ENCODE results near the gene PLIN3.
"Not testable (repeated sequence)": the region's sequence is repeated elsewhere in the genome, so short reads cannot be mapped to it uniquely, and the experiment has no call there.

The PLIN3 gene, protein sequence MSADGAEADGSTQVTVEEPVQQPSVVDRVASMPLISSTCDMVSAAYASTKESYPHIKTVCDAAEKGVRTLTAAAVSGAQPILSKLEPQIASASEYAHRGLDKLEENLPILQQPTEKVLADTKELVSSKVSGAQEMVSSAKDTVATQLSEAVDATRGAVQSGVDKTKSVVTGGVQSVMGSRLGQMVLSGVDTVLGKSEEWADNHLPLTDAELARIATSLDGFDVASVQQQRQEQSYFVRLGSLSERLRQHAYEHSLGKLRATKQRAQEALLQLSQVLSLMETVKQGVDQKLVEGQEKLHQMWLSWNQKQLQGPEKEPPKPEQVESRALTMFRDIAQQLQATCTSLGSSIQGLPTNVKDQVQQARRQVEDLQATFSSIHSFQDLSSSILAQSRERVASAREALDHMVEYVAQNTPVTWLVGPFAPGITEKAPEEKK
- total RNA-seq = 98.8 to 179 (median 125) reads per million in 17 experiments

DNA sequence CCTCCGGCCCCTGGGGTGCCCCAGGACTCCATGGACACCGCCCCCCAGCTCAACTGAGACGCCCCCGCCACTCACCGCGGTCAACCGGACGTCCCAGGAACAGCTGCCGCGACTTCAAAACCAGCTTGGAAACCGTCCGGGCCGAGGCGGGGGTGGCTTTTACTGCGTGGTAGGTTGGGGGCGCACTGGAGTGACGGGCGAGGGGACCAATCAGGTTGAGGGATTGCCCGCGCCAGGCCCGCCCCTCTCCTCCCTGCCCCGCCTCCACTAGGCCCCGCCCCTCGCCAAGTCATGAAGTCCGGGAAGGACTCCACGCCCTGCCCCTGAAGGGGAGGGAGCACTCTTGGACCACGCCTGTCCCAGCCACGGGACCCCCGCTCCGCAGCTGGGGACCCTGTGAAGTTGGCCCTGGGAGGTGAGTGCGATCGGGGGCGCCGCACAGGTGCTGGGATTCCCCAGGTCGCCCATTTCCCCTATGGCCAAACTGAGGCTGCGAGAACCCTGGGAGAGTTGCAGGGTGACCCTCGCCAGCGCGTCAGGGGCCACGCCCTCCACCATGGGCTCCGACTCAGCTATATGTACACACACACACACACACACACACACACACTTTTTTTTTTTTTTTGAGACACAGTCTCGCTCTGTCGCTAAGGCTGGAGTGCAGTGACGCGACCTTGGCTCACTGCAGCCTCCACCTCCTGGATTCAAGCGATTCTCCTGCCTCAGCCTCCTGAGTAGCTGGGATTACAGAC, at the start of gene PLIN3:
TSS of gene PLIN3 (minus strand) at position 134 of the 752 bp plus-strand sequence. CDS start 6,273 bp downstream, outside the sequence.
- peak; percentile 94 to 98 (median 98) for DNase-seq

DNA sequence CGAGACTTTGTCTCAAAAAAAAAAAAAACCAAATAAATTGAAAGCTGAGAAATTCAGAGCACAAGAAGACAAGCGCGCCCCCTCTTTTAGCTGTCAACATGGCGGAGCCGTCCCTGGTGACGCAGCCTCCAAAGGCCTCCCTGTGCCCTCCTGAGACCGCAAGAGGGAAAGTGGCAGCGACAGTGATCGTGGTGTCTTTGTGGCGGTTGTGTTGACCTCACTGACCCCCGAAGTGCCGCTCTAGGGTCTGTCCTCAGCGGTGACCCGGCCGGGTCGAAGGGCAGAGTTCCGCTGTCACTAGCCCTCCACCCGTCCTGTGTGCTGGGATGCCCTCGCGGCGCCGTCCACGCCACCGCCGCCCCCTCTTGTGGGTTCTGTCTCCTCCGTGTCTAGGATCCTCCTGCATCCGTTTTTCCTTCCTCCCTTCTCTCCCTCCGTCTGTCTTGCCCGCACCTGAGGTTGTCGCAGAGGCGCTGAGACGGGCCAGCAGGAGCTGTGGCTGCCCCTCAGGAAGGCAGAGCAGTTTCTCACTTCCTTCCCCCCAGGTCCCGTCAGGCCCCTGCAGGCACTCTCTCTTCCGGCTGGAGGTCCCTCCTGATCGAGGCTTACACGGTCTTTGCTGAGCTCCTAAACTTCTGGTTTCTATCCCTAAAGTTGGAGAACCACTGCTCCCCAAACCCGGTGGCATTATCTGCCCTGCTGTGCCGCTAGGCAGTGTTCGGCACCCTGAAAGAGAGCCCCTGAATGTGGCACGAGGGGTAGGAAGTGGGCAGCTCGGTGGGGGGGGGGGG, 49.0 kb upstream of the PLIN3 start:
- DNase-seq = peak; percentile 23 to 58 (median 41)

DNA sequence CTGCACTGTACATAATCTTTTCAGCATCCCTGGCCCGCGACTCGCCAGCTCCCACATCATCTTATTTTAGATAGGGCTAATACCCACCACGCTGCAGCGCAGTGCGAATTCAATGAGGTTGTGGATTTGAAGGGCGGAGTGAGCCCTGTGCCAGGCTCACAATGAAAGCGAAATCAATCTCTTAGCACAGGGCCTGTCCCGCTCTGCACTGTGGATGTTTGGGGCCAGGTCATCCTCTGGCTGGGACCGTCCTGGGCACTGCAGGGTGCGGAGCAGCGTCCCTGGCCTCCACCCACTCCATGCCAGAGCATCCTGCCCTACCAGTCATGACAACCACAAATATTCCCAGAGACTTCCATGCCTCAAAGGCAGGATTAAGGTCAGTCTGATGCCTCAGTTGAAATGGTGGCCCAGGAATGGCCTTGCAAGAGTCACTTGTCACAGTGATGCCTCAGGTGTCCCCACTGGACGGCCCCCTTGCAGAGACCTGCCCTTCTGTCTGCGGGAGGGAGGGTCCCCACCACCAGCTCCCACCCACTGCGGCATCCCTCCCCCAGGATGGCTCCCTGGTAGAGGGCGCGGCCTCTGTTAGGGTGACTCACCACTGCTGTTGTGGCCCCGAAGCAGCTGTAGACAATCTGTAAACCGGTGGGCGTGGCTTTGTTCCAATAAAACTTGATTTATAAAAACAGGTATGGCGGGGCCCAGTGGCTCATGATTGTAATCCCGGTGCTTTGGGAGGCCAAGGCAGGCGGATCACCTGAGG, 47.5 kb upstream of the PLIN3 start:
- DNase-seq = peak; percentile 39 to 58 (median 53)

DNA sequence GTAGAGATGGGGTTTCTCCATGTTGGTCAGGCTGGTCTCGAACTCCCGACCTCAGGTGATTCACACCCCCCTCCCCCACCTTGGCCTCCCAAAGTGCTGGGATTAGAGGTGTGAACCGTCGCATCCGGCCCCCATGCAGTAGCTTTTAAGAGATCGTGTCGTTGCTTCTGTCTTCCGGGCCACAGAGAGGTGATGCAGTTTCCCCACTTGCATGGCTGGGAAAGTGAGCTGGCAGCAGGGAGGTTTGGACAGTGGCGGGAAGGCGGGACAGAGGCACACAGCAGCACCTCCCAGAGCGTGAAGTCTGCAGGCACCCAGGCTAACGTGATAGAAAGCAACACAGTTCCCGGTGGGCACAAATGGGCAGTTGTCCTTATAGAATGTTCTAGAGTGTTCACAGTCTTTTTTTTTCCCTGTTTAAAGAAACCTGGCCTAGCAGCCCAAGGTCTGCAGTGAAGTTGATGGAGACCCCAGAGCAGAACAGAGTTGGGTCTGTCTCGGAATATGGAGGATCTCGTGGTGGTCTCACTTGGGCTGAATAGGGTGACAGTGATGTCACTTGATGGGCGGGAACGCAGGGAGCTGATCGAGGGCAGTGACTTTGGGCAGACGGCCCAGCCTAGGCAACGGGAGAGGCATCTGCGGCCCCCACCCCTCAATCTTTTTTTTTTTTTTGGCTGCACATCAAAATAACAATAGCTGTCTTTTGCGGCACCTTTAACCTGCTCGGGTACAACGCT, 46.7 kb upstream of the PLIN3 start:
- DNase-seq = no peak

DNA sequence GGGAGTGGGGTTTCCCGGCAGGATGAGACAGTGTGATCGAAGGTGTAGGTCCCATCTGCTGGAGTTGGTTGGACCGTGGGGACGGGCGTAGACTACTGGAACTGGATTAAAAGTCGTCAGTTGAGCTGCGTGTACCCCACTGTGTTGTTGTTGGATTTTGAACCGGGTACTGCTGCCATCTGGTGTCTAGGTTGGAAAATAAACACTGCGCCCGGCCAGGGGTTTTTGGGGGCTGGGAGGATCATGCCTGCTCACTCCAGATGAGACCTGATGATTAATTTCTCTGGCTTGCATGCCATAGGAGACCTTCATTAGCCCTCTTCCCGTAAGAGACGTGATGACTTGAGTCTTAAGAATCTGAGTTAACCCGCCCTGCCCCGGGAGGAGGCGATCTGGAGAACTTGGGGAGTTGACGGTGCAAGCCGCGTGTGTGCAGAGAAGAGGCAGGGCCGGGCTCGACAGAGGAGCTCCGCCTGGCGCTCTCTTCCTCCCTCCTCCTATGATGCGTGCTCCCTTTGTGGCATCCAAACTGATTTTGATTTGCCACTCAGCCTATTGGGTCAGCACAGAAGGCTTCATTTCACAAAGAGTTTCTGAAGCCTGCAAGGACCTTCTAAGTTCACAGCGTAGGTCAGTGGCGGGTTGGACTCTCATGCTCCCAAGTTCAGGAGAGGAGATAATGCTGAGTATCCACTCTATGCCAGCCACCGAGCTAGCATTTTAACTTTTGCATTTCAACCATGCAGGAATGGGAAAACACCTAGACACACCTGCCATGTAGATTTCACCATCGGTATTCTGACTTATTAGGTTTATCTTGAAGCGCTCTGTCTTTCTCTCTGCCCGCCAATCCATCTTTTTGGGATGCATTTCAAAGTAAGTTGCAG, 44.6 kb upstream of the PLIN3 start:
- peak; percentile 63 to 75 (median 70) for DNase-seq

DNA sequence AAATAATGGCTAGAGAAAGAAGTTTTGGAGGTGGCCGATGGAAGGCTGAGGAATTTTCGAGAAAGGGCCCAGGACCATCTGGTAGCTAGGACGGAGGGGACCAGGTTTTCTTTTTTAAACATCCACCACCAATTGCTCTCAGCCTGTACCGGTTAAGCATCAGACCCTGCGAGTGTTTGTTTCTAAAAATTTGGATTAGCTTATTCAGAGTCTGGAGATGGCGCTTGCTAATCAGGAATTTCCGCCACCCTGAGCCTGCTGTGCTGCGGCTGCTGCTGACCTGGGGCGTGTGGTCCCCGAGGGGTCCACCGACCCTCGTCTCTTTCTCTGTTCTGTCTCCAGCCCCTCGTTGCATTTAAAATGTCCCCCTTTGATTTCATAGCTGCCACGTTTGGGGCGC, 43.8 kb upstream of the PLIN3 start:
- DNase-seq = no peak

DNA sequence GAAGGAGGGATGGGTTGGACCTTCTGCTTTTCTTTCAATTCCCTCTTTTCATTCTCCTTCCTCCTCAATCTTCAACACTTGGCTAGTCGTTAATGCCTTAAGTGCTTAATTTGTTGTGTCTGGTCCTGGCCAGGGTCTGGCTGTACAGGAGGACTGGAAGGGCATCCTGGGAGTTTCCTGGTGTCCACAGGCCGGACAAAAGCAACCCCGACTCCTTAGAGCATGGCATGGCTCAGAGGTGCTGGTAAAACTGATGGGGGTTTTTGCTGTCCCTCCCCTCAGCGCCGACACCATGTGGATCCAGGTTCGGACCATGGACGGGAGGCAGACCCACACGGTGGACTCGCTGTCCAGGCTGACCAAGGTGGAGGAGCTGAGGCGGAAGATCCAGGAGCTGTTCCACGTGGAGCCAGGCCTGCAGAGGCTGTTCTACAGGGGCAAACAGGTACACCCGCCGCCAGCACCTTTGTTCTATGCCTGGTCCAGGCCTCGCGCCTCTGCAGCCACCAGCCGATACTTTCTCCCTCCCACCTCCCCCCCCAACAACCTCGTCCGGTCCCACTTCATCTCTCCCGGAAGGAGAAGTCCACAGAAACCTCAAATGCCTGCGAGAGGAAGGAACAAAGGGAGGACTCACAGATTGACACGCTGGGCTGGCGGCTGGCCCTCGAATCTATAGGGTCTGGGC, 43.3 kb upstream of the PLIN3 start:
- DNase-seq = peak; percentile 61 to 80 (median 73)

DNA sequence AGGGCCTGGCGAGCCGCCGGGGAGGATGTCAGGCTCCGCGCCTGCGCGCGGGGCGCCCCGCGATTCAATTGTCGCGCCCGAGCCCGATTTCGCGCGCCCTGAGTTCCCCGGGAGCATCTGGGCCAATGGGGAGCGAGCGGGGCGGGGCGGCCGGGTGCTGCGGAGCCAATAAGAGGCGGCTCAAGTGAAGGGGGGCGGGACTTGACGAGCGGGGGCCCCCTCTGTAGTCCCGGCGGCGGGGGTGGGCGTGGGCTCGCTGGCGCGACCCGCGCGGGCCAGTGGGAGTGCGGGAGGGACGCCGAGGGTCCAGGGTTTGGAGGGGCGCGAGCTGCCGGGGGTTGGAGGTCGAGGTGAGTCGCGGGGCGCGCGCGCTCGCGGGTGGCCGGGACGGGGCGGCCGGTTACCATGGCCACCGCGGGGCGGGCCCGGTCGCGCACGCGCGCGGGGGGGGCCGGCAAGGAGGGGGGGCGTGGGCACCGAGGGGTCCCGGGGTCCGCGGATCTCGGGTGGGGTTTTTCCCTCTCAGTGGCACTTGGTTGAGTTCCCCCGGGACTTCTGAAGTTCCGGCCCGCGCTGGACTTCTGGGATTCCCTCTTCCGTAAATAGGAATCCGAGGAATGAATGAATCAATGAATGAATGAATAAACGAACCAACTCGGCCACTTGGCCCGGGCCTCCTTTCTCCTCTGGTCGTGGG, 42.6 kb upstream of the PLIN3 start:
- DNase-seq = peak; percentile 94 to 98 (median 96)

DNA sequence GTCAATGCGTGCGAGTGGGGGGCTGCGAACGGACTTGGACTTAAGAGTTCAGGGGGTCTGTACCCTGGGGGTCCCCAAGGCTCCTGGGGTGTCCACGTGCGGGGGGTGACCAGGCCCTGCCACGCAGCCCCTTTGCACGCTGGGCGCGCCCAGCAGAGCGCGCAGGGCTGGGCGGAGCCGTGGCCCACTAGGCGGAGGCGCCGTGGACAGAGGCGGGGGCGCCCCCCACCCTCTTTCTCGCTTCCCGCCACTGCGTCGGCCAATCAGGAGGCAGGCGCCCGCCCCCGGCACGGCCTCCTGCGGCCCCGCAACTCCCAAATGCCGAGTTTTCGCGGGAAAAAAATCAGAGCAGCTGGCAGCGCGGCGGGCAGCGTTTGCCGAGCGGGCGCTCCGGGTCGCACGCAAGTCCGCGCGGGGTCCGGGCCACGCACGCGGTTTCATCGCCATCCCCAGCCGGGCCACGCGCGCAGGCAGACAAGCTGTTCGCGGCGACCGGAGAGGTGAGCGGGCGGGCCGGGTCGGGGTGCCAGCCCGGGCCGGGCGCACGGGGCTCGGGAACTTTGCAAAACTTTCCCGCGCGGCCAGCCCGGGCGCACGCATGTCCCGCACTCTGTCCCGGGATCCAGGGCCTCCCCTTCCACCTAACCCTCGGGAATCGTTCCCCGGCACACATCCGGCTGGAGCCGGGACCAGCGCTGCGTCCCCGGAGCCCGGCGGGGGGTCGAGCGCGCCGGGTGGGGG, 41.9 kb upstream of the PLIN3 start, which contains the start of gene UHRF1:
TSS of gene UHRF1 (plus strand) at position 346 of the 741 bp plus-strand sequence. CDS start 1,385 bp downstream, outside the sequence.
- peak; percentile 39 to 70 (median 50) for DNase-seq

DNA sequence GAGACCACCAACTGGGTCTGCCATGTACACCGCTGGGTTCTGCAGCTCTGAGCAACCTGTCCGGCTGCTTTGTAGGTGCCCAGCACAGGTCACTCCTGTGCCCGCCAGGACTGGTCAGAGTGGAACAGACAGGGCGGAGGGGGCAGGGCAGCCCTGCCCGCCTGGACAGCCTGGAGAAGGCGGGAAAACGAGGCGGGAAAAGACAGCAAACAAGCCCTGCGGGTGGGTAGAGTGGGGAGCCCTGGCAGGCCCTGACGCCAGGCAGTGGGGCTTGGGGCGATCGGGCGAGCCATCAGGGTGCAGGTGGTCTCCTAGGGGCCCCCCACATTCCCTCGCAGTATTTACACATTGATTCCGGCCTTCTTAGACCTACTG, 41.3 kb upstream of the PLIN3 start:
- DNase-seq = no peak

DNA sequence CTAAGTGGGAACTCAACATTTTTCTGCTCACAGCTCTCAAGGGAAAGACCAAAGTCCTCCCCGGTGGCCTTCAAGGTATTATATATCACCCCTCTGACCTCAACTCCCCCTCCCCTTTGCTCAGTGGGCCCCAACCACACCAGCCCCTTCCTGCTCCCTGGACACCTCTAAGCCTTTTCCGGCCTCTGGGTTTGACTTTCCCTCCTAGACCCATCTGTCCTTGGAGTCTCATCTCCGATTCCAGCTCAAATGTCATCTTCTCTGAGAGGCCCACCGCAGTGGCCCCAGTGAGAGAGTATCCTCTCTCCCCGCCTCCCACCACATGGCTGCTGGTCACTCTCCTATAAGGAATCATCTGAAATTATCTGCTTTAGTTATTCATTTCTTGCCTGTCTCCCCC, 40.9 kb upstream of the PLIN3 start:
- DNase-seq = no peak

DNA sequence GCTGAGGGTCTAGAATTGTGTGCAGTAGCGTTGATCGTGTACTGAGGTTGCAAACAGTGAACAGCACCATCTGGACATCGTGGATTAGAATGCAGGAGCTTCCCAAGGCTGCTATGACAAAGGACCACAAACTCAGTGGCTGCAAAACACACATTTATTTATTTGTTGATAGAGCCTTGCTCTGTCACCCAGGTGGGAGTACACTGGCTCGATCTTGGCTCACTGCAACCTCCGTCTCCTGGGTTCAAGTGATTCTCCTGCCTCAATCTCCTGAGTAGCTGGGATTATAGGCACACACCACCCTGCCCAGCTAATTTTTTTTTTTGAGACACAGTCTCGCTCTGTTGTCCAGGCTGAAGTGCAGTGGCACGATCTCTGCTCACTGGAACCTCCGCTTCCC, 39.5 kb upstream of the PLIN3 start:
- no peak for DNase-seq

DNA sequence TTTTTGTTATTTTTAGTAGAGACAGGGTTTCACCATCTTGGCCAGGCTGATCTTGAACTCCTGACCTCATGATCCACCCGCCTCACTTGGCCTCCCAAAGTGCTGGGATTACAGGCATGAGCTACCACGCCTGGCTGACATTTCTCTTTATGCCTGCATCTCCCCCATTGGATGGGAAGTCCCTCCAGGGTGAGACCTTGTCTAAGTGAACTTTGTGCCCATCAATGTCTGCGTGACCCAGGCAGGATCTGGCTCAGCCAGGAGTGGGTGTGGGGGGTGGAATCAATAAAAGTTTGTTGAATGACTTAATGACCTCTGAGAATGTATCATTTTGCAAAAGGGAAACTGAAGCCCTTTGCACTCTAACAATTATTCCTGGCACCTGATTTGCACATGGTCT, 37.0 kb upstream of the PLIN3 start:
- DNase-seq = no peak

DNA sequence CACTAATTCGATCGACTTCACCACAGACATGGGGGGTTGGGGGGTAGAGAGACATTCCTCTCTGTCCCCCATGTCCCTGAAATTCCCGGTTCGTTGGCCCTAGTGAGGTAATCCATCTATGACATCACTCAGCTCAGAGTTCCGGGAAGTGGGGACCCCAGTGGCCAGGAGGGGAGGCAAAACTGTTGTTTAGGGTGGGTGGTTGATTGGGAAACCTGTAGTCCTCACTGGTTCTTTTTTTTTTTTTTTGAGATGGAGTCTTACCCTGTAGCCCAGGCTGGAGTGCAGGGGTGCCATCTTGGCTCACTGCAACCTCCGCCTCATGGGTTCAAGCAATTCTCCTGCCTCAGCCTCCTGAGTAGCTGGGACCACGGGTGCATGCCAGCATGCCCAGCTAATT, 35.3 kb upstream of the PLIN3 start, which contains the start of gene ARRDC5:
TSS of gene ARRDC5 (minus strand) at position 101 of the 400 bp plus-strand sequence. CDS start at position 30, 71 bp downstream.
- DNase-seq = no peak

DNA sequence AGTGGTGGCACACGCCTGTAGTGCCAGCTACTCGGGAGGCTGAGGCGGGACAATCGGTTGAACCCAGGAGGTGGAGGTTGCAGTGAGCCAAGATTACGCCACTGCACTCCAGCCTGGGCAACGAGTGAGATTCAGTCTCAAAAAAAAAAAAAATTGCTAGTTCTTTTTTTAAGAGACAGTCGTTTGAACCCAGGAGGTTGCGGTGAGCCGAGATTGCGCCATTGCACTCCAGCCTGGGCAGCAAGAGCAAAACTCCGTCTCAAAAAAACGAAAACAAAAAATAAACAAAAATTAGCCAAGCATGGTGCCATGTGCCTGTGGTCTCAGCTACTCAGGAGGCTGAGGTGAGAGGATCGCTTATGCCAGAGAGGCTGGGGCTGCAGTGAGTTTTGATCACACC, 33.4 kb upstream of the PLIN3 start:
- peak in 3 of 4 experiments; percentile 33 to 57 (median 50) for DNase-seq

DNA sequence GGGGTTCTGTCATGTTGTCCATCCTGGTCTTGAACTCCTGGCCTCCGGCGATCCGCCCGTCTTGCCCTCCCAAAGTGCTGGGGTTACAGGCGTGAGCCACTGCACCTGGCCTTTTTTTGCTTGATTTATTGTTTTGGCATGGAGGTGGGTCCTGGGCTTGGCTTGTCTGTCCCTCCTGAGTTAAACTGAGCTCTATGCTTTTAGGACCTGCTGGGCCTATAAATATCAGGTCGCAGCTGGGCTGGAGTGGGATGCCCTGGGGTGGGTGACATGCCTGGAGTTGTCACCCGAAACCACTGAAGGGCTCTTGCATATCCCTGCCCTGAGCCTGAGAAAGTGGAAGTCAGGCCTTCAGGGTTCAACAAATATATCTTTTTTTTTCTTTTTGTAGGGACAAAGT, 29.7 kb upstream of the PLIN3 start:
- DNase-seq = no peak

DNA sequence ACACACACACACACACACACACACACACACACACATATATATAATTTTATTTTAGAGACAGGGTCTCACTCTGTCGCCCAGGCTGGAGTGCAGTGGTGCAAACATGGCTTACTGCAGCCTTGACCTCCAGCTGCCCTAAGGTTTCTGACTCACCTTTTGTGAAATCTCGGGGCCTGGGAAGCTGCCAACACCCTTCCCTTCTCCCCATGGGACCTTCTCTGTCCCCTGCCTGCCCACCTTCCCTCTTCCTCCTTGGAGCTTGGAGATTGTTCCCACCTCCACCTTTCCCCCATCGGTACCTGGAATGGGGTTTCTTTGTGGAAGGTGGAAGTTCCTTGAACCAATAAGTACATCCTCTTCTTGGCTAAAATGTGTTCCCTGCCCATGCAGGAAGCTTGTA, 28.9 kb upstream of the PLIN3 start:
- peak; percentile 31 to 51 (median 42) for DNase-seq

DNA sequence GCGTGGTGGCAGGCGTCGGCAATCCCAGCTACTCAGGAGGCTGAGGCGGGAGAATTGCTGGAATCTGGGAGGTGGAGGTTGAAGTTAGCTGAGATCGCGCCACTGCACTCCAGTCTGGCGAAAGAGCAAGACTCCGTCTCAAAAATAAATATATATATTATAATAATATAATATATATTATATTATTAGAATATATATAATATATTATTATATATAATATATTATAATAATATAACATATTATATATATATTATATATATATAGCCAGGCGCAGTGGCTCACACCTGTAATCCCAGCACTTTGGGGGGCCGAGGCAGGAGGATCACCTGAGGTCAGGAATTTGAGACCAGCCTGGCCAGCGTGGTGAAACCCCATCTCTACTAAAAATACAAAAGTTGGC, 25.5 kb upstream of the PLIN3 start:
- DNase-seq = not testable (repeated sequence)

Data from suppressor macrophage (primary cell).